NCI-H187 (cell line): ENCODE results near the gene ANKS3.

Experiments used
- DNase-seq, 2 experiments: peaks; one replicate each; lab custom pipeline; 2025; lab: John Stamatoyannopoulos, UW

Gene ANKS3

GRCh38 chr16:4734063-4734729 lies at the start of gene ANKS3, which contains the start of gene DNAAF8:
Gene ANKS3, minus strand, starts transcription at chr16:4734271. Its CDS starts 4,122 bp downstream, at chr16:4730149.
Gene DNAAF8, plus strand, starts transcription at chr16:4734537. Its CDS starts 1,978 bp downstream, at chr16:4736515.
- DNase-seq: peak; percentile 60 to 73

GRCh38 chr16:4783251-4783950 lies 49.3 kb upstream of the ANKS3 start:
- DNase-seq: no peak

- DNase-seq: no peak
Measured at GRCh38 chr16:4780235-4780634, 46.2 kb upstream of the ANKS3 start.

GRCh38 chr16:4778050-4778392 lies 44.0 kb upstream of the ANKS3 start:
- DNase-seq: no peak

- no peak for DNase-seq
Measured at GRCh38 chr16:4777339-4778049, 43.4 kb upstream of the ANKS3 start.

- no peak for DNase-seq
Measured at GRCh38 chr16:4776141-4776705, 42.2 kb upstream of the ANKS3 start.

GRCh38 chr16:4775005-4775404 lies 40.9 kb upstream of the ANKS3 start:
- no peak for DNase-seq

GRCh38 chr16:4772351-4772750 lies 38.3 kb upstream of the ANKS3 start:
- no peak for DNase-seq

GRCh38 chr16:4771646-4772045 lies 37.6 kb upstream of the ANKS3 start:
- no peak for DNase-seq

GRCh38 chr16:4769306-4769638 lies 35.2 kb upstream of the ANKS3 start:
- no peak for DNase-seq

GRCh38 chr16:4768549-4769305 lies 34.7 kb upstream of the ANKS3 start:
- peak; percentile 77 to 82 for DNase-seq

GRCh38 chr16:4767872-4768548 lies 33.9 kb upstream of the ANKS3 start:
- DNase-seq: no peak

GRCh38 chr16:4766875-4767628 lies 33.0 kb upstream of the ANKS3 start, which contains the start of gene ZNF500:
Gene ZNF500, minus strand, starts transcription at chr16:4767162. Its CDS starts 1,184 bp downstream, at chr16:4765978.
- peak; percentile 77 to 84 for DNase-seq

- DNase-seq: no peak
Measured at GRCh38 chr16:4765511-4766474, 31.7 kb upstream of the ANKS3 start.

- DNase-seq: no peak
Measured at GRCh38 chr16:4763791-4764190, 29.7 kb upstream of the ANKS3 start.

- DNase-seq: no peak
Measured at GRCh38 chr16:4762205-4762604, 28.1 kb upstream of the ANKS3 start.

- DNase-seq: no peak
Measured at GRCh38 chr16:4760221-4760910, 26.3 kb upstream of the ANKS3 start.

GRCh38 chr16:4755687-4756086 lies 21.6 kb upstream of the ANKS3 start:
- DNase-seq: no peak

GRCh38 chr16:4754865-4755264 lies 20.8 kb upstream of the ANKS3 start:
- no peak for DNase-seq
